Activated CD4-positive, CD25-positive, alpha-beta regulatory T cell (primary cell): ENCODE results near the gene MMAB.
A peak's percentile ranks its signal among the peaks of the same experiment; 100 is the strongest.

Experiments used
- DNase-seq, 4 experiments: peaks; one replicate each; lab custom pipeline; 2025; lab: John Stamatoyannopoulos, UW

Gene MMAB

DNA sequence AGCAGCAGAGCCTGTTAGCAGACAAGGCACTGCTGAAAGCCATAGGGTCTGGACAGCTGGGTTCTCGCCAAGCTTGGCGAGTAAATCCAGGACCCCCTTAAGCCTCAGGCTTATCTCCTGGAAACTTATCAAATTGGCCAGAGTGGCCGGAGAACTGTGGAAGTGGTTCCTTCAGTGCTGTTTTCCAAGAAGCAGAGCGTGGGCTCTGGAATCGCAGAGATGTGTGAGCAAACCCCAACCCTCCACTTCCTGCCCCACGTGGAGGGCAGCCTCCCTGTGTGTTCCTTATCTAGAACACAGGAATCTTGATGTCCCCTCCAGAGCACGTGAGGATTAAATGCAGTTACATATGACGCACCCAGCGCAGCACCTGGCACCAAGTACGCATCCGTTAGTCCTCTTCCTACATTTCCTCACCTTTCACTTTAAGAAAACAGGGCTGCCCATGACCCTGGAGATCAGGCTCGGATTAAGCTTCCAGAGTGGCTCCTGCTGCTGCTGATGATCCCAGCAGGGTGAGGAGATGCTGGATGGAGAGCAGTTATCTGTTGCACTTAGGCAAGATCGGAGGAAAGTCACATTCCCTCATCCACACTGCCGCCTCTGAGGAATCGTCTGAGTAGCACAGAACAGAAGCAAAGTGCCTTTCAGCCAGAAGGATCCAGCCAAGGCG lies 35.0 kb downstream of the MMAB start:
- no peak for DNase-seq

DNA sequence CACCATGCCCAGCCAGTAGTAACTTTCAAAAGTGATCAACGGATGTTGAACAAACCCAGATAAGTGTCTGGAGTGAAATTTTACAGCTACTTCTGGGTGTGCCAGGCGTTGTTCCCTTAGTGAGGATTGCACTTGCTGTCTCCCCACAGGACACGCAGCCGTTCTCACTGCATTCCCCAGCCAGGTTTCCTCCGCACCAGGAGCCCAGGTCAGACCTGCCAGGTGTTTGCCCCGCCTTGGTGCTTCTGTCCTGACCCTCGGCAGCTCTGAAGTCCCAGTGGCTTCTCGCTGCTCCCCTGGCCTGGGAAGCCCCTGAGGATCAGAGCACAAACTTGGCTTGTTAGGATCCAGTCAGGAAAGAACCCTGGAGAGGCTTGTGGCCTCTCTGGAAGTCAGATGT lies 36.2 kb downstream of the MMAB start:
- DNase-seq, result no peak

DNA sequence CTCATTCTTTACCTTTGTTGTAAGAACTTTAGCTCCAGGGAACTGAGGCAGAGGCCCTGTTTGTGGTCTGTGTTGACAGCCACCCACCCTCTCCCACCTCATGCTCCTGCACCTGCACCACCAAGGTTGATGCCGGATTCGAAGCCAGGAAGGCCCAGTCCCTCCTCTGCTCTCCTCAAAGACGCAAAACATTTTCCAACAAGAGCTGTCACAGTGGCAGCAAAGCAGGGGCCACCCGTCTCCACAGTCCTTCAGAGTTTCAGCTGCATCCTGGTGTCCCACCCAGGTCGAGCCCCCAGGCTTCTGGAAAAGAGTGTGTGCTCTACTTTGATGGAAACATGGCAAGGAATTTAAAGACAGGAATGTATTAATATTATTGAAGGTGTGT lies 37.4 kb downstream of the MMAB start:
- DNase-seq, result no peak

DNA sequence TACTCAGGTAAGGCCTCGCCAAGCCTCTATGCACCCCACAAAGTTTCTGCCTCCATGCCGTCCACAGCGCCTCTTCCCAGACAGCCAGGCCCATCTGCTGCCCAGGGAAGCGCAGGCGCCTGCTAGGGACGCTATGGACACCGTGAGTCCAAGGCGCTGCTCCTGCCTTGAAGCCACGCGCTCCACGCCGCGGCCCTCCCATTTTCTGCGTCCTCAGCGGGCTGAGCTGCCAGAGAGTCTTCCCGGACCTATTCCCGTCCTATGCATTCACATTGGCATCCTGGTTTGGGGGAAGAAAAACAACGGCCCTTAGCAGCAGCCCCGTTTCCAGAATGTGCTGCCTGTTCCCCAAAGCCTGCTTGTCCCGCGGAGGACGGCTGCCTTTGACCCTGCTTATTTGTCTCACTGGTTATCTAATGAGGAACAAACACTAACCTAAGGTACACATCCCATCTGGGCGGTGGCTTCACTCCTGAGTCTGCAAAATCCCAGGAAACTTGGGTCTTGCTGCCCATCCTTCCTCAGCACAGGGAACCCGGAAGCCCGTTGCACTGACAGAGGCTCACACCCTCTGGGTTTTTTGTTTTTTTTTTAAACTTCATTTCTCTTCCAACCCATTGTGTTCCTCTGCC lies 38.0 kb downstream of the MMAB start:
- DNase-seq, result no peak

DNA sequence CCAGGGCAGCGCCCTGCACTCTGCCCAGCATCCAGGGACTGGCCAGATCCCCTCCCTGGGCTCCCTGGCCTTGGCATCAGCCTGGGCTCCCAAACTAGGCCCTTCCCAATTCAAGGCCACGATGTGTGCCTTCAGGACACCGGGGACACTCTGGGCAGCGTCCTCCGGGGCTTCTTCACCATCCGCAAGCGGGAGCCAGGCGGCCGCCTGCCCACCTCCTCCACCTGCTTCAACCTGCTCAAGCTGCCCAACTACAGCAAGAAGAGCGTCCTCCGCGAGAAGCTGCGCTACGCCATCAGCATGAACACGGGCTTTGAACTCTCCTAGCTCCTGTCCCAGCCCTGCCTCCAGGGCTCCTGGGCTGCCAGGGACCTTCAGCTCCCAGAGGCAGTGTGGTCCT lies 38.8 kb downstream of the MMAB start:
- no peak for DNase-seq

DNA sequence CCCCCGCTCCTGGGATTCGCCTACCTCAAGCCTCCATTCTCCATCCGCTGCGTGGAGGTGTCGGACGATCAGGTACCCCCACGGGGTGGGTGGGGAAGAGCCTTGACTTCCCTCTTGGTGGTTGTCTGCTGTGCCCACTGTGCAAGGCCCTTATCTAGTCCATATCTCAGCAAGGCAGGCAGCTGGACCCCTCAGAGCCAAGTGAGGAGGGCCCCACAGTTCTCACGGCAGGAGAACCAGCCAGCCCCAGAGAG lies 39.9 kb downstream of the MMAB start:
- no peak for DNase-seq

DNA sequence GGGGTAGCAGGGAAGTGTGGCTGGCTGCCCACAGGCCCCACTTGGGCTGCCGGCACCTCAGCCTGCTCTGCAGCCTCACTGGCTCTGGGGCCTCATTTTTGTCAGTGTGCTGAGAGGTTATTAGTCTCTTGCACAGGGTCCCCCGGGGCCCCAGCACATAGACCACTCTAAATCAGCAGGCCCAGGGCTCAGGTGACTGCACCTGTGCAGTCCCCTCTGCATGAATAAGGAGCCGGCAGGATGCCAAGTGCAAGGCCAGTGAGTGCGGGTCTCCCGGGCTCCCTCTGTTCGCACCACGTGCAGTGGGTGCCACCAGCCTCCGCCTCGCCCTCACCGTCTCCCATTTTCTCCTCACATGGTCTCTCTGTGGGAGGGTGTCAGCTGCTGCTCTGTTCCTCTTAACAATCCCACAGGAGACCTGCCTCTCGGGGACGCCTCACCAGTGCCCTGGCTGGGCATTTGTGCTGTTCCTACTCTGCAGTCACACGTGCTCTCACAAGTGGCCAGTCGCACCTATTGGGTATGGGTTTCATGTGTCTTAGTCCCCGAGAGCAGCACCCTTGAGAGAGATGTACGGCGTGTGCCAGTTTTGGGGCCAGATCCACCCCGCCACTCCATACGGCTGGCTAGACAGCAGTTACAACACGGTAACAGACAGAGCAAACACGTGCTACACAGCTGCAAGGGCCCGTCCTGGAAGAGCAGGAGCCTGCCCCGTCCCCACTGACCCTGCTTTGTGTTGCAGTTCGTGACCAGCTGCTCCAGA lies 40.4 kb downstream of the MMAB start:
- no peak for DNase-seq

DNA sequence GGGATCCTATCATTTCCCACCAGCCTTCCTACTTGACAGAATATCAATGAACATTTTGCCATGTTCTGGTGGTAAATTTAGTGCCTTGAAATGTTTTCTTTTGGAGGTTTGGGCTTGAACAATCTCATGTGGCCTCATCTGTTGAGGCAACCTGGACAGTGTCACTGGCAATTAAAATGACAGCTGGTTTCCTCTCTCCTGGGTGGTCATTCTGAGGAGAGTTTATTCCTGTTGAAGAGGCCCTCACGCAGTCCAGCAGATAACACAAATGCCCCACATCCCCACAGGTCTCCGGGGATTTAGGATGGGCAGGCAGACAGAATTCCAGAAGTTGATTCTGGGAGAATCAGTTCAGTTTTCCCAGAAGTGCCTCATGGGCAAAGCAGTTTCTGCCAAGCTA lies 41.9 kb downstream of the MMAB start:
- DNase-seq, result no peak

DNA sequence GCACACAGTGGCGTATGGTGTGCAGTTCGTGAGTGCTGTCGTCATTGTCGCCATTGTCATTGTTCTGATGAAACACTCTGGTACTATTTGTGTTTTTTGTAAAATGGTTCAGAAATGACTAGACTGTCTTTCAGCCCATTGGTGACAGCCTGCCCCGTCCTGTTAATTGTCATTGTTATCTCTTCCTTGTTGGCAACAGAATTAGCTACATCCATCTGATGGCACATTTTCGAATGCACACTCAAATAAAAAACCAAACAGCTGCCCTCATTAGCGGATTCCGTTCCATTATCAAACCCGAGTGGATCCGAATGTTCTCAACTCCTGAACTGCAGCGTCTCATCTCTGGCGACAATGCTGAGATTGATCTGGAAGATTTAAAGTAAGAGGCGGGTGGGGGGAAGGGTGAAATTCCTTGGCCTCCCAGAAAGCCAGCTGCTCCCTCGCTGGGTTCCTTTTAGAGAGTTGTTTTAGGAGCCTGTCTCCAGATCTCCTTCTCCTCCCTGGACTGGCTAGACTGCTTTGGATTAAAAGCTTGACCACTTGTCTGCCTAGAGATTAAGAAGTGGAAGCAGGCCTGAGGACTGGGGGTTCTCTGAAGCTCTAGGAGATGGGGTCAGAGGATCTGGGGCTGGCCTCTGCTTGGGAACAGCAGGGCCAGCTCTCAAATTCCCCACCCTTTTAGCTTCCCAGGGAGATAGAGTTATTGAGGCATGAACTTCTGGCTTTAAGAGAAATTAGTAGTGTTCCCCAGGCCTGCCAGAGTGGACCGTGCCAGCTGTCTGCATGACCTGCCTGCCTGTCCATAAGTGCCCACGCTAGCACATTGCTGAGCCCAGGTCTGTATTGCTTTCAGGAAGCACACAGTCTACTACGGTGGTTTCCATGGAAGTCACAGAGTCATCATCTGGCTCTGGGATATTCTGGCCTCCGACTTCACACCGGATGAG lies 43.3 kb downstream of the MMAB start:
- DNase-seq, result no peak

DNA sequence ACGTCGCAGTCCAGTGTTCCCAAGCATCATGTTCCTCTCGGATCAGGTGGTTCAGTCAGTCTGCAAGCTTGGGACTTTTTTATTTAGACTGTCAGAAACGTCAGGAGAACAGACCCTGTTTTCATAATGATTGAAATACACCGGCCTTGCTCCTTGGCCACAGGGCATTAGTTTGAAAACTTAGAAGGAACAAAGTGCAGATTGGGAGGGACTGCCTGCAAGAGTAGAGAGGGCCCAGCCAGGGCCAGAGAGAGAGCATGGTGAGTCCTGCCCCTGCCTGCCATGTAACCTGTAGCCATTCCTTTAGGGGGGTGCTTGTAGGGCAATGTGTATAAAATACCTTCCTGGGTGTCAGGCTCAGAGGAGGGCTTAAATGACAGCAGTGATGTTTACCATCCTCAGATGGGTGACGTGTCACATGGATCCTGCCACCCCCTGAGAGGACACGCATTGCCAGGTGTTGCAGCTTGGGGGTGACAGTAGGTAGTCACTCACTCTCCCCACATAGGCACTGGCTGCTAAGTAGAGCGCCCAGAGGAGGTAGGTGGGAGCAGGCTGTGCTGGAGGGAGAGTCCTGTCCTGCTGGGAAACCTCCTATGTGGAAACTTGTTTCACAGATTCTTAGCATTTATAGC lies 45.7 kb downstream of the MMAB start:
- DNase-seq, result no peak

DNA sequence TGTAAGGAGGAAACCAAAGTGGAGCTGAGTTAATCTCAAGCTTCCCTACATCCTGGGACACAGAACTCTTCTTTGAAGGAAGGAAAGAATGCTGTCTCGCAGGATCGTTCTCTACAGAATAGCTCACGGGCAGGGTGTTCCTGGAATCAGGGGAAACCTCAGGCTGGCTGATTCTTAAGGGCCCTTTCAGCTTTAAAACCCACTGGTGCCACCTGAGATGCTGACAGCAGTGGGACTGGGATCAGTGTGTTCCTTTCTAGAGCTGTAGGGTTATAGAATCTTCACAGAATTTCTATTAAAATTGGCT lies 48.1 kb downstream of the MMAB start:
- DNase-seq, result no peak

DNA sequence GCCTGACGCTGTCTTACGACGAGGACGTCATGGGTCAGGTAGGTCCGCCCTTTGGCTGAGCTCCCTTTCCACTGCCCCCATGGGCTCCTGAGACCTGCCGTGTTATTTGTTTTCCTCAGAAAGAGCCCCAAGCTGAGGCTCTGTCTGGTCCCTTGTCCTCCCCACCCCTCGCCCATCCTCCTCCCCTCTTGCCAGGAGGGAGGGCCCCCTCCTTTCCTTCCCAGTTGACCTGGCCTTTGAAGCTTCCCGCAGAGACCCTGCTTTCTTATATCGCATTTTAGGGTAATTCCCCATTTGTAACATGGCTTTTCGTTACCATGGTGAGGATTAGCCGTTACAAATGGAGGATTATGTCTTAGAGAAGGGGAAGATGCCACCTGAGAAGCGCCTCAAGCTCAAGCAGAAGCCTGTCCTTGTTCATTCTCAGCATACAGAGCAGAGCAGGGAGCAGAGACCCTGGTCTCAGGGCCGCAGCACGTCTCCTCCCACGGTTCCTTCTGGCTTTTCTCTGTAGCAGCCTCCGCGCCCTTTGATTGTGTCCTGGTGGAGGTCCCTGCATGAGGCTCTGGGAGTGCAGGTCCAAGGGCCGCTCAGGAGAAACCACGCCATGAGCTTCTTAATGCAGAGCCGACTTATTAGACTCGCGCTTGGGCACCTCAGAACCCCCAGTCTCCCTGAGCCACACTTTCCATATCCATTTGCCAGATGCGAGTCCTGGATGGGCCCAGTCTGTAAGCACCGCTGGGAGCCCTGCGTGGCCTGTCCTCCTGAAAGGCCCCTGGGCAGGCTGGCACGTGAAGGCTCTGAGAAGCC lies 48.6 kb downstream of the MMAB start:
- DNase-seq, result no peak

DNA sequence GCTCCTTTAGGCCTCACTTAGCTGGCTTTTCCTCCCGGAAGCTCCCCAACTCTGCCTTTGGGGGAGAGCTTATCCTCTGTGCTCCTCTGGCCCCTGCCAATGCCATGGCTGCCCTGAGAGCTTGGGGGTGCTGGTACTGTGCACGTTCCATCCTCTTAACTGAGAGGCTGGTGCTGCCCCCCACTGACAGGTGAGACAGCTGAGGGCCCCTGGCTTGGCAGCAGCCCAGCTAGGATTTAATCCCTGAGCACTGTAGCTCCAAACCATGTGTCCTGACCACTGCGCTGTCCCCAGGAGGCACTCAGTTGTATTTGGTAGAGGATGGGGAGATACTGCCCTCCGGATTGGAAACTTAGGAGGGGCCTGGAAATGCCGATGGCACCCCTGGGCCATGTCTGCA lies 49.8 kb downstream of the MMAB start:
- no peak for DNase-seq

DNA sequence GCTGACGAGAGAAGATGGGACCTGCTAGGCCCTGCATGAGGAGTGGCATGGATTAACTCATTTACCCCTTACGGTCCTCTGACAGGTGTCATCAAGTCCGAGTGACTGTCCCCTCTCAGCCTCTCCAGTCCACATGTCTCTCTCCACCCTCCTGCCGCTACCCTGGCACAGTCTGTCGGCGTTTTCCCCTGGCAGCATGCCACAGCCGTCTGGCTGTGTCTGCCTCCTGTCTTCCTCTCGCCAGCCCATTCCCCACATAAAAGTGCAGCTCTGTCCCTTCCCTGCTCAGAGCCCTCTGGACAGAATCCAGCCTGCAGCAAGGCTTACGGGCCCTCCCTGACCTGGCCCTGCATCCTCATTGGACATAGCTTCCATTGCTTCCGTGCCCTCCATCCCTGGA lies 50.2 kb downstream of the MMAB start:
- DNase-seq, result no peak

DNA sequence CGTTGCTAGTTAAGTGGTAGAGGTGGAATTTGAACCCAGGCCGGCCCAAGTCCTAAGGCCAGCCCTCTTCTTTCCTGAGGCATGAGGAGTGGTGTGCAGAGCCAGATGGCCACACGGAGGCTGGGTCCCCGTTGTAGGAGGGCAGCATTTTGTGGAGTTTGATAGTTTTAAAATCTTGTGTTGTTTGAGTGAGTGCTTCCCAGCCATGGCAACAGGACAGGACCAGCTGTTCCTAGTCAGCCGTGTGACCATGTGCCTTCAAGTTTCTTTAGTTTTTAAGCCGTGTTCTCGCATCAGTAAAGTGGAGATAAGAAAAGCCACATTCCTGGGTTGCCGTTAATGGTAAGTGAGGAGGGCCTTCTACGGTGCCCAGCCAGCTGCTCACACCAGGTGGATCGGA lies 51.5 kb downstream of the MMAB start:
- no peak for DNase-seq

DNA sequence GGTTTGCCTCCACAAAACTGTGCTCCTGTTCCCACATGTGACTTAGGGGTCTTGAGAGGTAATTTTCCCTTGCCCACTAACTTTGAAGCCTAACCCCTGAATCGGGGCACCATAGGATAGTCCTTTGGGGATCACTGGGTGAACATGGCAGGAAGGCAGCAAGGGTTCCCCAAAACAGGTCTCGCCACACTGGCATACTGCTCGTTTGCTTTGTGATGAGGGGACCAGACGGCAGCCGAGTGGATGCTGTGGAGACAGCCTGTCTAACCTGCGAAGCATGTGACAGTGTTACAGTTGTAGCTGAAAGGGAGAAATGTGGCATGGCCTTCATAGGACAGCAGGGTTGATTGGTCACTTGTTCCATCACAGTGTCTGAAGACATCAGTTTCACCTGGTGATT lies 53.5 kb downstream of the MMAB start:
- no peak for DNase-seq

DNA sequence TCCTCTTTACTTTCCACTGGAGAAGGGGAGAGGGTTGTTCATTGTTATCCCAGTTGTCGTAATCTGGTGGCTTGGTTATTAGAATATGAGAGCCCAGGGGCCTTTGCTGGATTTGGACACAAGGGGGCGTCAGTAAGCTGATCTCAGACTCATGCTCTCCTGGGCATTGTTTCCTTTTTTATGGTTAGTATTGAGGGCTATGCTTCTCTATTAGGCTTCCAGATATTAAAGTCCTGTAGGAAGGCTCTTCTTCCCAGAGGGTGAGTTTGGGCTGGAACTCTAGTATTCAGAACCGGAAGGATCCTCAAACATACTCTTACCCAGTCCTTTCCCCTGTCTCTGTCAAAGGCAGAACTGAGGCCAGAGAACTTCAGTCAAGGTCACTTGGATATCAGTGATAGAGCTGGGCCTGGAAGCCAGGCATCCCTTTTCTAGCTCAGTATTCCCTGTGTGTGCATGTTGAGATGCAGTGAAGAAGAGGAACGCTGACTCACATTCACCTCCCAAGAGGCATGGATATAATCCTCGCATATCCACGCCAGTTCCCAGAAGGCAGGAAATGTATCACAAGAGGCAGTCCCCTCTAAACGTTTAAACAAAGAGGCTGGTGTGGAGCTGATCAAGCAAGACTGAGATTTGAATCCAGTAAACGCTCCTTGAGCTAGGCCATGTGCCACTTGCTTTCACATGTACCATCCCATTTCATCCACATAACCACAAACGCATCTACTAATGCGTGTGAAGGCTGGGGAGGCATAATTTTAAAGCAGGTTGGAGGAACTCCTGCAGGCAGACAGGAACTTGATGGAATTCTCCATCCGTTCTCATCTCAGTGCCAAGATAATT lies 54.3 kb downstream of the MMAB start:
- peak in 3 of 4 experiments; percentile 10 to 23 (median 16) for DNase-seq

DNA sequence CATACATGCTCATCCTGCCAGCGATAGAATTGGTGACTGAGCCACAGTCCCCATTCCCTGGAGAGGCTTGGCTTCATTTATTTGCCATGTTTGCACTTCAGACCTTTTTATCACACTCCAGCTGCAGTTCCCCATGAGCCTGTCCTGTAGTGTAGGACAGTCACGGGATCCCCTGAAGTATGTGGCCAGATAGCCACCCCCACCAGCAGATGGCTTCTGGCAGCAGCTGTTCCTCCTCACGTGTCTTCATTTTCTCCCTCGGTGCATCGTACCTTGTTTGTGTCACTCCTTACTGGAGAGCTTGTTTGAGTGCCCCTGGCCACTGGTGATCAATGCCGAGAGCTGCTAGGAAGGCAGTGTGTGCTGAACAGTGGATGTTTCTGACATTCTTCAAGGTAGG lies 55.7 kb downstream of the MMAB start:
- no peak for DNase-seq

DNA sequence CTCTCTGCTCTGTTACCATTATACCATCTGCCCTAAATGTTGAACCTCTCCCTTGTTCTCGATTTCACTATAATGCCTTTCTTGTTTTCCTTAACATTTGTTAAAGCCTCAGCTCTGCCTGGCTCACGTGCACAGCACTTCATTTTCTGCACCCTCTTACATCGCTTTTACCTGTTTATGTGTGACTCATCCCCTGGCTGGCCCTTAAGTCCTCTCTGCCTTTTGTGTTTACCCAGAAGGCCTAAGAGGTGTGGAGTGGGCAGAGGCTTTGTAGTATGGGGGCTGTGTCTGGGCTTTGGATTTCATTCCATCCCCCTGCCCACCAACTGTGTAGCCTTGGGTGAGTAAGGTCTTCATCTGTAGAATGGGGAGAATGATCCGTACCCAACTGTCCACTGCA lies 59.3 kb downstream of the MMAB start:
- no peak for DNase-seq

DNA sequence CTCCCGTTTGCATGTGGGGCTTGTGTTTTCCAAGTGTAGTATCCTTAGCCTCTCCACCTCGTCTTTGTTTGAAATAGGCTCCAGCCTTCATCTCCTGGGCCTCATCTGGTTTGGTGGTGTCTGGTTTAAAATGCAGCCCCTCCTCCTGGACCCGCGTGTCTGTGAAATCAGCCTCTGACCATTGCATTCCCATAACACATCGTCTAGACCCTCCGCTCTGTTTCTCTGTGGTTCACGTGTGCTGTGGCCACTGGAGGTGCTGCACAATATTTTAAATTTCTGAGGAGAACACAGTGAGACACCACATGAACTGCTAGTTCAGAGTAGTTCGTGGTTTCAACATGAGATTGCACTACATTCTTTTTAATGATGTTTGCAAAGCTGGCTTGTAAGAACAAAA lies 60.3 kb downstream of the MMAB start:
- no peak for DNase-seq

DNA sequence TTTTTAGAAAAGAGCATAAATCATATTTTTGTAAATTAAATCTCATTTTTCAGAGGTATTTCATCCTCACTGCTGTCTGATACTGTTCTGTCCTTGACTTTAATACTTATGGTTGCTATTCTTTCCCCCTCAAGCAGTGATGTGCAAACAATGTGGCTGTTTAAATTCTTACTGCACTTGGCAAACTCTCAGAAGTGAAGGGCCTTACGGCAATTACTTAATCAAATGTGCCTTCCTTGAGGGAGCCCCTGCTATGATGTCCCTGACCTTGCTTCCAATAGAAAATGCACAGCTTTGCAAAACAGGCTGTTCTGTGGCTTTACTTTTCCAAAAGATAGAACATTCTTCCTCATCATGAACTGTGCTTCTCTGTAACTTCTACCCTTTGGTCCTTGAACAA lies 60.7 kb downstream of the MMAB start:
- no peak for DNase-seq
